Peyer's patch (tissue), 4 donors: ENCODE measurements around the gene ENO1.

Experiments used
- CTCF ChIP-seq, 6 experiments: fragments of 450-650 bp in 4 of 6; fragments of 200-600 bp in 2 of 6; sonication (generic) in 1 of 6; IDR thresholded peaks; one replicate each; pipeline ENCODE4 v1.5.1; 2017 to 2019; ENCODE audit warnings: antibody characterized with exemption in 6 of 6, mild to moderate bottlenecking in 3 of 6, moderate library complexity in 1 of 6
- POLR2A ChIP-seq, 2 donors: fragments of 450-650 bp; IDR thresholded peaks; one replicate each; pipeline ENCODE4 v1.5.1; 2017; ENCODE audit warnings: antibody characterized with exemption in 2 of 2, mild to moderate bottlenecking in 2 of 2, moderate library complexity in 2 of 2

GRCh38 chr1:8889103-8889846 is 10.8 kb upstream of the ENO1 start:
- TF ChIP-seq CTCF (IDR thresholded peaks at IDR 0.05) (no peak), POLR2A (IDR thresholded peaks at IDR 0.05) (no peak)
